Mesodermal cell (in vitro differentiated cells): ENCODE data around the gene NCOA3.

Experiments
- H3K27ac ChIP-seq: 2 replicates; pipeline ENCODE4 v1.7.0; 2013; ENCODE audit warnings: mild to moderate bottlenecking, low read depth, low read length, moderate library complexity; ENCODE audit not compliant: severe bottlenecking
- H3K36me3 ChIP-seq: 2 replicates; pipeline ENCODE4 v1.7.1; 2013; ENCODE audit warnings: mild to moderate bottlenecking, low read length, moderate library complexity; ENCODE audit not compliant: control insufficient read depth, insufficient read depth
- H3K4me1 ChIP-seq: one replicate; pipeline ENCODE4 v1.7.1; 2013; ENCODE audit warnings: mild to moderate bottlenecking, low read length; ENCODE audit not compliant: insufficient read depth, control insufficient read depth, poor library complexity, severe bottlenecking
- H3K4me3 ChIP-seq: 2 replicates; pipeline ENCODE4 v1.7.0; 2013; ENCODE audit warnings: low read length, control low read depth, mild to moderate bottlenecking; ENCODE audit not compliant: insufficient read depth, poor library complexity, severe bottlenecking; ENCODE audit errors: extremely low read depth
- H3K9me3 ChIP-seq: 2 replicates; pipeline ENCODE4 v1.7.1; 2013; ENCODE audit warnings: mild to moderate bottlenecking, low read length, moderate library complexity; ENCODE audit not compliant: control insufficient read depth
- whole genome bisulfite sequencing, 2 experiments: methylation state at CpG; one replicate each; pipeline ENCODE4 v1.1.5; 2013; ENCODE audit warnings: missing lambda C conversion rate in 2 of 2; ENCODE audit not compliant: insufficient coverage in 2 of 2; 5-methylcytosine and 5-hydroxymethylcytosine counted together

The NCOA3 gene

DNA sequence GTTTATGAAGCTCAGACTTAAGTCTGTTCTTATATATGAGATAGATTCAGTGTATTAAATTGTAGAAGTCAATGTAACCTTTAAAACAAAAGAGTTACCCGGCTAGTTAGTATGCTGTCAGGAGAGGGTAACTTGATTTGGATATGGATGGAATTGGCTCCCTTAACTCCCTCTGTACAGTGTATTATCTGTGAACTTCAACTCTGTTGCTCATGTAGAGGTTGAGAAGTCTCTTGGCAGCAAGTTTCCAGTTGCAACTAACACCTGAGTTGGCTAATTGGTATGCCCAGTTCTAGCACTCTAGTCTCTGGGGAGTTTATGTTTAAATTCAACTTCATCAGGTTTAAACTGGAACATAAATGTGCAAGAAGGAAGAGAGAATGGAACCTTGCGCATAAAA is 111.0 kb downstream of the NCOA3 start:
- H3K9me3 ChIP-seq = no peaks in the 10 kb centered on the region
- H3K27ac ChIP-seq = no peak overlapping the region
- WGBS, 2 experiments = 100% methylated on average over 1 of the region's 2 CpGs; no CpG with 5 or more reads in 1 of the 2 experiments
- H3K4me3 ChIP-seq = no peak overlapping the region
- H3K4me1 ChIP-seq = peaks cover 11% of the 10 kb centered on the region
- H3K36me3 ChIP-seq = no peaks in the 10 kb centered on the region

DNA sequence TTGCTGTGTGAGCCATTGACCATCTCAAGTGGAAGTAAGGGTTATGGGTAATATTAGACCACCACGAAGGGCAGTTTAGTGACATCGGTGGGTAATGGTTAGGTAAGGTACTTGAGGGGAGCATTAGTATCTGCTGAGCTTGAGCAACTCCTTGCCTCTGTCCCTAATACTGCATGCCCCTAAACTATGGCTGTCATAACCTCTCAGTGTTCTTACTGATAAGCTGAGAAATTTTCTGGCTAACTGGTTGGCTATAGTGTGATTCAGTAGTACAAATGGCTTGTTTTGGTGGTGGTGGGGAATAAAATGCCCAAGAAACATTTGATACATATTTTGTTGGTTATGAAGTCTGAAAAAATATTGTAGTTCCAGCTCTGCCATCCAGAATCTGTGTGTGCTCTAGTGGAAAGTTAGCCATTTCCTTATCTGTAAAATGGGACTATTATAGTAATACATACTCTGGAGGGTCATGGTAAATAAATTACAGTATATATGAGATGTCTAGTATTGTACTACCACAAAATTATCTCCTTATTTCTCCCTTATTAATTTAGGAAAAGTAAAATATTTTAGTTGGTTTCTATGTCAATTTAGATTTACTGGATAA is 113.1 kb downstream of the NCOA3 start:
- Histone ChIP-seq H3K9me3 (no peaks in the 10 kb centered on the region), H3K4me1 (peaks cover 9% of the 10 kb centered on the region), H3K36me3 (no peaks in the 10 kb centered on the region), H3K27ac (no peak overlapping the region), H3K4me3 (no peak overlapping the region)
- whole genome bisulfite sequencing, 2 experiments = 100% methylated on average over 2 of the region's 2 CpGs; no CpG with 5 or more reads in 1 of the 2 experiments

- Histone ChIP-seq H3K4me1 (no peaks in the 10 kb centered on the region), H3K9me3 (no peaks in the 10 kb centered on the region), H3K36me3 (peaks cover 12% of the 10 kb centered on the region), H3K27ac (no peak overlapping the region), H3K4me3 (no peak overlapping the region)
- 80 to 92% methylated on average over 1 to 4 of the region's 6 CpGs for WGBS, 2 experiments
Observed at GRCh38 chr20:47618479-47618878, 116.8 kb downstream of the NCOA3 start.

GRCh38 chr20:47620808-47621805 is 119.4 kb downstream of the NCOA3 start:
- Histone ChIP-seq H3K9me3 (no peaks in the 10 kb centered on the region), H3K4me3 (no peak overlapping the region), H3K36me3 (peaks cover 31% of the 10 kb centered on the region), H3K27ac (no peak overlapping the region), H3K4me1 (no peaks in the 10 kb centered on the region)
- WGBS, 2 experiments = 69 to 78% methylated on average over 3 to 4 of the region's 8 CpGs

GRCh38 chr20:47622118-47622665 is 120.5 kb downstream of the NCOA3 start:
- Histone ChIP-seq H3K27ac (no peak overlapping the region), H3K4me3 (no peak overlapping the region), H3K9me3 (no peaks in the 10 kb centered on the region), H3K36me3 (peaks cover 39% of the 10 kb centered on the region), H3K4me1 (no peaks in the 10 kb centered on the region)
- WGBS, 2 experiments = 95 to 97% methylated on average over 8 to 9 of the region's 9 CpGs

GRCh38 chr20:47623206-47623605 is 121.5 kb downstream of the NCOA3 start:
- H3K36me3 ChIP-seq = peaks cover 45% of the 10 kb centered on the region
- 89 to 100% methylated on average over 1 of the region's 2 CpGs for WGBS, 2 experiments

DNA sequence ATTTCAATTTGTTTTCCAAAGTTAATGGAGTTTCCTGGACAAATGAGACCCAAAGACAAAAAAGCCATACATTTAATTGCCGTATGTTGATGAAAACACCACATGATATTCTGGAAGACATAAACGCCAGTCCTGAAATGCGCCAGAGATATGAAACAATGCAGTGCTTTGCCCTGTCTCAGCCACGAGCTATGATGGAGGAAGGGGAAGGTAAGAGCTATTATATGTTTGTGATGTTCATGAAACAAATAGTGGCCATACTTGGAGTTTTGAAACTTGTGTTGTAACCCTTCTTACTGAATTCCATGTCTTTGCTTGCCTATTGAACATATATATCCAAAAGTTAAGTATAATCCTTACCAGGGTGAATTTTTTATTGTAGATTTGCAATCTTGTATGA is 125.9 kb downstream of the NCOA3 start:
- no peaks in the 10 kb centered on the region for H3K9me3 ChIP-seq
- H3K36me3 ChIP-seq = peaks cover 49% of the 10 kb centered on the region
- H3K27ac ChIP-seq = no peak overlapping the region
- no peaks in the 10 kb centered on the region for H3K4me1 ChIP-seq
- H3K4me3 ChIP-seq = no peak overlapping the region
- 97 to 98% methylated on average over 4 of the region's 4 CpGs for WGBS, 2 experiments

More at GRCh38 chr20:47623206-47623605, 121.5 kb downstream of the NCOA3 start:
- Histone ChIP-seq H3K9me3 (no peaks in the 10 kb centered on the region), H3K27ac (no peak overlapping the region), H3K4me3 (no peak overlapping the region), H3K4me1 (no peaks in the 10 kb centered on the region)

- no peaks in the 10 kb centered on the region for H3K4me1 ChIP-seq
- no peak overlapping the region for H3K4me3 ChIP-seq
- H3K9me3 ChIP-seq = no peaks in the 10 kb centered on the region
- no CpG with 5 or more reads among the region's 2 CpGs for WGBS, 2 experiments
- no peak overlapping the region for H3K27ac ChIP-seq
- peaks cover 33% of the 10 kb centered on the region for H3K36me3 ChIP-seq
Observed at GRCh38 chr20:47629907-47630306, 128.2 kb downstream of the NCOA3 start.

DNA sequence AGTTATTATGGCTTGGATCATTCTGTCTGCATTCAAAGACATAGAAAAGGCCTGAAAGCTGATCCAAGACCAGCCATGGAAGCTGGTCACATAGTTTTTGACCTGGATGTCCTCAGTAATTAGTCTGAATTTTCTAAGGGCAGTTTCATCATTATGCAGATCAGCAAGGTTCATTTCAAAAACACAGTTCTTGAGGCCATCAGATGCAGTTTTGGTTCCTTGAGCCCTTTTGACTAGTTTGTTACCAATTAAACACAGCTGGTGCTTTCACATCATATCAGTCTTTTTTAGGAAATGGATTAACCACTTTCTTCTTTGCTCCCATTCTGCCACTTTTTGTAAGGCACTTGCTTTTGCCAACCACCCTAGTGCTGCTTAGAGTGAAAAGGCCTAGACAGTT is 129.4 kb downstream of the NCOA3 start:
- Histone ChIP-seq H3K27ac (no peak overlapping the region), H3K9me3 (no peaks in the 10 kb centered on the region), H3K36me3 (peaks cover 37% of the 10 kb centered on the region)

GRCh38 chr20:47635256-47635655 is 133.6 kb downstream of the NCOA3 start:
- Histone ChIP-seq H3K27ac (no peak overlapping the region), H3K36me3 (peaks cover 43% of the 10 kb centered on the region), H3K4me1 (no peaks in the 10 kb centered on the region), H3K9me3 (no peaks in the 10 kb centered on the region), H3K4me3 (no peak overlapping the region)
- WGBS, 2 experiments = 98 to 100% methylated on average over 1 to 4 of the region's 4 CpGs

More for the DNA sequence above, 129.4 kb downstream of the NCOA3 start:
- no peaks in the 10 kb centered on the region for H3K4me1 ChIP-seq
- H3K4me3 ChIP-seq = no peak overlapping the region
